Measurements from ENCODE around the gene LMOD3. TPM values are rescaled to one million over a fixed set of nuclear protein-coding genes. Genes with fewer than 3 reads are reported as not detected.

LMOD3 gene
- total and polyA plus RNA-seq, 7 donors: 0.01 to 0.23 TPM; not detected in 5

DNA sequence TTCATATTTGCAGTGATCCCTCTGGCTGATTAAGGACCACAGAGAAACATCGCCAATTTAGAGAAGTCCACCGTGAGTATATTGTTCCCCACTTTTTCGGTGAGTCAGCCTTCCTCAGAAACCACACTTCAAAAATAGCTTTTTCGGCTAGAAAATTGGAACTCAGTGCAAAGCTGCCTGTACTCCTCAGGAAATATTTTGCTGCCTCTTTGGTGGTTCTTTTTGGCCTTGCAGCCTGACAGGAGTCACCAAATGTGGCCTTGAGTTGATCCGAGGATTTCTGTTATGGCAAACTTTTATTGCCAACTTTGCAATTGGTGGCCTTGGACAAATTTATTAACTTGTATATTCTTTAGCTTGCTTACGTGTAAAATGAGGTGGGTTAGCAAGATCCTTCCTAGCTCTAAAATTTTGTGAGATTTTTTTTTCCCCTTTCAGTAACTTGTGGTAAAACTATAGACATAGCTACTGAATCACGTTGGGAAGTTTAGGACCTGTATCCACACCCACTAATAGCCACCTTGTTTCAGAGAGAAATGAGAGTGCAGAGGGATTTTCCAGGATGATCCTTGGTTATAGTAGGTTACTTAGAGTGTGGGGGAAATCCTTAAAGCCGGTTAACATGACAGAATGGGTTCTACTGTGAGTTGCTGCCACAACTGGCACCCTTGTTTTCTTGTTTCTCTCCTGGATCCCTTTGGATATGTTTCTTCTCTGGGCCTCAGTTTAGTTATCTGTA lies 27.8 kb downstream of the LMOD3 start:
- DNase-seq: no peak
- Histone ChIP-seq H3K4me3 (no peak overlapping the region), H3K9me3 (no peaks in the 10 kb centered on the region), H3K36me3 (no peaks in the 10 kb centered on the region), H3K4me1 (peaks cover 0 to 74% (median 66%) of the 10 kb centered on the region in 4 donors), H3K27ac (peak overlapping the region; percentile 46 to 94 (median 94)), H3K27me3 (no peaks in the 10 kb centered on the region)
- TF ChIP-seq EP300 (IDR thresholded peaks at IDR 0.05) (no peak), POLR2AphosphoS5 (IDR thresholded peaks at IDR 0.05) (no peak), POLR2A (IDR thresholded peaks at IDR 0.05) (no peak)
- TF ChIP-seq, protein P1, sequence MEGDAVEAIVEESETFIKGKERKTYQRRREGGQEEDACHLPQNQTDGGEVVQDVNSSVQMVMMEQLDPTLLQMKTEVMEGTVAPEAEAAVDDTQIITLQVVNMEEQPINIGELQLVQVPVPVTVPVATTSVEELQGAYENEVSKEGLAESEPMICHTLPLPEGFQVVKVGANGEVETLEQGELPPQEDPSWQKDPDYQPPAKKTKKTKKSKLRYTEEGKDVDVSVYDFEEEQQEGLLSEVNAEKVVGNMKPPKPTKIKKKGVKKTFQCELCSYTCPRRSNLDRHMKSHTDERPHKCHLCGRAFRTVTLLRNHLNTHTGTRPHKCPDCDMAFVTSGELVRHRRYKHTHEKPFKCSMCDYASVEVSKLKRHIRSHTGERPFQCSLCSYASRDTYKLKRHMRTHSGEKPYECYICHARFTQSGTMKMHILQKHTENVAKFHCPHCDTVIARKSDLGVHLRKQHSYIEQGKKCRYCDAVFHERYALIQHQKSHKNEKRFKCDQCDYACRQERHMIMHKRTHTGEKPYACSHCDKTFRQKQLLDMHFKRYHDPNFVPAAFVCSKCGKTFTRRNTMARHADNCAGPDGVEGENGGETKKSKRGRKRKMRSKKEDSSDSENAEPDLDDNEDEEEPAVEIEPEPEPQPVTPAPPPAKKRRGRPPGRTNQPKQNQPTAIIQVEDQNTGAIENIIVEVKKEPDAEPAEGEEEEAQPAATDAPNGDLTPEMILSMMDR (IDR thresholded peaks at IDR 0.05): no peak
- whole genome bisulfite sequencing, 2 donors: 31 to 62% methylated on average over 8 of the region's 8 CpGs
- intact Hi-C loops (cut with DNase I): no loop called here

DNA sequence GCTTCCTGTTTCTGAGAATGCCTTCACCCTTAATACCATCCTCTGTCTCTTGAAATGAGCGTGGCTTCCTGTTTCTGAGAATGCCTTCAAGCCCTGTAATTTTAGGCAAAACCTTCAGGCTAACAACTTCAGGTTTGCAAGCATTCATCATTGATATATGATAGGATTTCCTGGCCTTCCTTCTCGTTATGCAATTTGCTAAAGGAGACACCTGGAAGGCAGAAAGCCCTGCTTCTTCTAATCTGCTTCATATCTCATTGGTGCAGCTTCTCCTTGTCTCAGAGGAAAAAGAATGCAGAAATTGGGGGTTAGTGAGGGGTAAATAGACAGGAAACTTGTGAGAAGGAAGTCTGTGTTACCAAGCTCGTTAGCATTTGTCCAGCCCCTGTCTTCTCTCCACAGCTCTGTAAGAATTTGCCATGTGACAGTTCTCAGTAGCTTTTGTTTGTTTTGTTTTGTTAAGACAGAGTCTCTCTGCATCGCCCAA lies 30.3 kb downstream of the LMOD3 start:
- WGBS, 2 donors: 26 to 59% methylated on average over 4 of the region's 4 CpGs
- intact Hi-C loops (cut with DNase I): no loop called here

DNA sequence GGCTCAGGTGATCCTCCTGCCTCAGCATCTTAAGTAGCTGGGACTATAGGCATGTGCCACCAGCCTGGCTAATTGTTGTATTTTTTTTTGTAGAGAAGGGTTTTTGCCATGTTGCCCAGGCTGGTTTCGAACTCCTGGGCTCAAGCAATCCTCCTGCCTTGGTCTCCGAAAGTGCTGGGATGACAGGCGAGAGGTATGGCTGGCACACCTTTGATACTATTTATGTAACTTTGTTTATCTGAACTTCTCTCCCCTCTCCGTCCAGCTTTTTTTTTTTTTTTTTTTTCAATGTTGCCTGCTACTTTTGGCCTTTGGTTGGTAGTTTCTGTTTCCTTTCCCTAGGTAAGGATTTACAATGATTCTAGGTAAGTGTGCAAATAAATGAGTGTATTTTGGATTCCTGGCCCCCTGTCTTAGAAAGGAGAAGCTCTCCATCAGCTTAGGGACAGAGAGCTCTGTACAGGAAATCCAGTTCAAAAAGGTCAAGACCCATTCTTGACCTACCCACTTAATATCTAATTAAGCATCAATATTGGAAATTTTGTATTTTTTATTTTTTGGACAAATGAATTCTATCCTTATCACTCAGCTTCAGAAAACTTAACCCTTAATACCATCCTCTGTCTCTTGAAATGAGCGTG lies 30.9 kb downstream of the LMOD3 start:
- no peaks in the 10 kb centered on the region for H3K27me3 ChIP-seq
- no peaks in the 10 kb centered on the region for H3K36me3 ChIP-seq
- H3K27ac ChIP-seq: peak overlapping the region; percentile 50 to 94 (median 94)
- intact Hi-C loops (cut with DNase I): no loop called here
- TF ChIP-seq POLR2A (IDR thresholded peaks at IDR 0.05) (no peak), POLR2AphosphoS5 (IDR thresholded peaks at IDR 0.05) (no peak), EP300 (IDR thresholded peaks at IDR 0.05) (no peak)
- TF ChIP-seq, protein P1 (IDR thresholded peaks at IDR 0.05): no peak
- no peaks in the 10 kb centered on the region for H3K9me3 ChIP-seq
- DNase-seq: no peak
- H3K4me1 ChIP-seq: peaks cover 2 to 100% (median 96%) of the 10 kb centered on the region in 4 donors
- WGBS, 2 donors: 44 to 74% methylated on average over 5 of the region's 5 CpGs
- no peak overlapping the region for H3K4me3 ChIP-seq

More for the DNA sequence above, 30.3 kb downstream of the LMOD3 start:
- Histone ChIP-seq H3K4me3 (no peak overlapping the region), H3K27me3 (no peaks in the 10 kb centered on the region), H3K9me3 (no peaks in the 10 kb centered on the region), H3K4me1 (peaks cover under 1 to 100% (median 91%) of the 10 kb centered on the region in 4 donors), H3K27ac (peak overlapping the region; percentile 50 to 94 (median 94)), H3K36me3 (no peaks in the 10 kb centered on the region)
- no peak for DNase-seq
- TF ChIP-seq POLR2AphosphoS5 (IDR thresholded peaks at IDR 0.05) (no peak), EP300 (IDR thresholded peaks at IDR 0.05) (no peak)

DNA sequence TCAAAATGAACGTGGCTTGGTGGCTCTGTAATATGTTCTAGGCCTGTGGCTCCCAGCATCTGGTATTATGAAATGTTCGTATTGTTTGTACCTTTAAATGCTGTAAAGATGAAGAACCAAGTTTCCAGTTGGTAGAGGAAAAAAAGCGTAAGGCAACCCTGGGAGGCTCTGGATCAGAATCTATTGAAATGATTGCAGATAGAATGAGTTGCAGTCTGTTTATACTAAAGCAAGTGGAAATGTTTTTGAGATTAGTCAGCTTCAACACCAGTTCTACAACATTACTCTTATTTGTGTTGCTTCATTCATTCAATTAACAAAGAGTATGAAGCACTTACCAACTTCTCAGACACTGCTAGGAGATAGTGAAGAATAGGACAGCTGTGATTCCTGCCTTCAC lies 32.4 kb downstream of the LMOD3 start:
- Histone ChIP-seq H3K9me3 (no peaks in the 10 kb centered on the region), H3K36me3 (no peaks in the 10 kb centered on the region), H3K4me1 (peaks cover 2 to 91% (median 85%) of the 10 kb centered on the region in 4 donors), H3K27ac (peak overlapping the region; percentile 50 to 94 (median 94)), H3K27me3 (no peaks in the 10 kb centered on the region), H3K4me3 (no peak overlapping the region)
- WGBS, 2 donors: 66% methylated on average over 3 of the region's 3 CpGs
- DNase-seq: no peak
- peak in 2 of 4 donors; percentile 12 to 16 for TF ChIP-seq POLR2AphosphoS5 (IDR thresholded peaks at IDR 0.05)
- TF ChIP-seq EP300 (IDR thresholded peaks at IDR 0.05): no peak
- TF ChIP-seq, protein P1 (IDR thresholded peaks at IDR 0.05): no peak
- intact Hi-C loops (cut with DNase I): no loop called here

DNA sequence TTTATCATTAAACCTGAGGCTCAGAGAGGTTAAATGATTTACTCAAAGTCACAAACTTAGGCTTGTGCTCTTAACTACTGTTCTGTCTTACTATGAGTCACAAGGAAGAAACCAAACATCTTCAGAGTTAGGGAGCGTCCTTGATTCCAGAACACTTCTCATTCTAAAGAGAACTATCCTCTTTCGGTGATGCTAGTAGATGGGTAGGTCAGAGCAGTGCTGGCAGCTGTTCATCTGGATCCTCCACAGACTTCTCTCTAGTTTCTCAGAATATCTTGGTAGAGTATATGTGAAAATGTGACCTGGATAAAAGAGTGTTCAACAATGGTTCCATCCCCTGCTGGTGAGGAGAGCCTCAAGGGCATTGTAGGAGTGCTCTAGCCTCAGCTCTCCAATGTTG lies 34.3 kb downstream of the LMOD3 start:
- Histone ChIP-seq H3K36me3 (no peaks in the 10 kb centered on the region), H3K4me3 (peak overlapping the region in 1 of 4 donors; percentile 91), H3K9me3 (no peaks in the 10 kb centered on the region), H3K4me1 (peaks cover 2 to 86% (median 82%) of the 10 kb centered on the region in 4 donors), H3K27me3 (no peaks in the 10 kb centered on the region), H3K27ac (peak overlapping the region; percentile 91 to 94 (median 94))
- TF ChIP-seq, protein P1 (IDR thresholded peaks at IDR 0.05): no peak
- TF ChIP-seq POLR2AphosphoS5 (IDR thresholded peaks at IDR 0.05): peak in 1 of 4 donors; percentile 8
- no peak for TF ChIP-seq EP300 (IDR thresholded peaks at IDR 0.05)
- no peak for TF ChIP-seq POLR2A (IDR thresholded peaks at IDR 0.05)
- DNase-seq: no peak
- intact Hi-C loops (cut with DNase I): no loop called here
- WGBS, 2 donors: 18 to 32% methylated on average over 2 of the region's 2 CpGs
